ENCODE results near the gene VSNL1.

Gene VSNL1

DNA sequence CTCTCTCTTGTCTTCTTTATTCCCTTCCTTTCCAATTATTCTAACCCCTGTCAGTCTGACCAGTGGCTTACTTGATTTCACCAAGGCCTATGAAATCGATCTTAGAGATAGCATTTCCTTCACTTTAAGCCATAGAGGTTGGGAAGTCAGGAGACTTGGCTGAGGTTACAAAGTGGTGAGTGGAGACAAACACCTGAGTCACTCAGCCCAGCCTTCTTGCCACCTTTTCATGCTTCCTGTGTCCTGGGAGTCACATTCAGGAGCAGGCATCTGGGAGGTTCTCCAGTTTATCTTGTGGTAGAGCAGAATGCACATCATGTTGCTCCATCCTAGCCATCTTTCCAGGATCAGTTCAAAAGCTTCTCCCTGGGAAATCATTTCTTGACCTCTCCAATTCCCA, 59.1 kb downstream of the VSNL1 start:
- no peaks in the 10 kb centered on the region for H3K4me1 ChIP-seq (ENCODE audit: insufficient read depth, low read length, poor library complexity, severe bottlenecking)
- no peaks in the 10 kb centered on the region for H3K36me3 ChIP-seq (ENCODE audit: insufficient read depth, low read length)
- no peak overlapping the region for H2AFZ ChIP-seq (ENCODE audit: low read length)
- no peaks in the 10 kb centered on the region for H3K79me2 ChIP-seq (ENCODE audit: insufficient read depth, low read length)
- TF ChIP-seq, protein P1, sequence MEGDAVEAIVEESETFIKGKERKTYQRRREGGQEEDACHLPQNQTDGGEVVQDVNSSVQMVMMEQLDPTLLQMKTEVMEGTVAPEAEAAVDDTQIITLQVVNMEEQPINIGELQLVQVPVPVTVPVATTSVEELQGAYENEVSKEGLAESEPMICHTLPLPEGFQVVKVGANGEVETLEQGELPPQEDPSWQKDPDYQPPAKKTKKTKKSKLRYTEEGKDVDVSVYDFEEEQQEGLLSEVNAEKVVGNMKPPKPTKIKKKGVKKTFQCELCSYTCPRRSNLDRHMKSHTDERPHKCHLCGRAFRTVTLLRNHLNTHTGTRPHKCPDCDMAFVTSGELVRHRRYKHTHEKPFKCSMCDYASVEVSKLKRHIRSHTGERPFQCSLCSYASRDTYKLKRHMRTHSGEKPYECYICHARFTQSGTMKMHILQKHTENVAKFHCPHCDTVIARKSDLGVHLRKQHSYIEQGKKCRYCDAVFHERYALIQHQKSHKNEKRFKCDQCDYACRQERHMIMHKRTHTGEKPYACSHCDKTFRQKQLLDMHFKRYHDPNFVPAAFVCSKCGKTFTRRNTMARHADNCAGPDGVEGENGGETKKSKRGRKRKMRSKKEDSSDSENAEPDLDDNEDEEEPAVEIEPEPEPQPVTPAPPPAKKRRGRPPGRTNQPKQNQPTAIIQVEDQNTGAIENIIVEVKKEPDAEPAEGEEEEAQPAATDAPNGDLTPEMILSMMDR (conservative IDR thresholded peaks at IDR 0.05; ENCODE audit: low read length) = no peak
- TF ChIP-seq EZH2phosphoT487 (IDR thresholded peaks at IDR 0.05; ENCODE audit: borderline replicate concordance) = no peak
- no peaks in the 10 kb centered on the region for H4K20me1 ChIP-seq (ENCODE audit: insufficient read depth, low read length, poor library complexity, severe bottlenecking)
- H3K9ac ChIP-seq (ENCODE audit: low read depth, low read length, poor library complexity, severe bottlenecking) = no peak overlapping the region
- H3K4me2 ChIP-seq (ENCODE audit: low read depth, low read length, poor library complexity, severe bottlenecking) = no peak overlapping the region
- no peaks in the 10 kb centered on the region for H3K9me2 ChIP-seq (replicated peaks; ENCODE audit: low read depth, low read length)
- no peak overlapping the region for H3K4me3 ChIP-seq (ENCODE audit: low read length, poor library complexity, severe bottlenecking)
- H3F3A ChIP-seq (ENCODE audit: low read depth) = no peaks in the 10 kb centered on the region
- H3K27me3 ChIP-seq (ENCODE audit: insufficient read depth, low read length, poor library complexity, severe bottlenecking) = no peaks in the 10 kb centered on the region
- no peaks in the 10 kb centered on the region for H3K9me3 ChIP-seq (ENCODE audit: insufficient read depth, low read depth, low read length)

DNA sequence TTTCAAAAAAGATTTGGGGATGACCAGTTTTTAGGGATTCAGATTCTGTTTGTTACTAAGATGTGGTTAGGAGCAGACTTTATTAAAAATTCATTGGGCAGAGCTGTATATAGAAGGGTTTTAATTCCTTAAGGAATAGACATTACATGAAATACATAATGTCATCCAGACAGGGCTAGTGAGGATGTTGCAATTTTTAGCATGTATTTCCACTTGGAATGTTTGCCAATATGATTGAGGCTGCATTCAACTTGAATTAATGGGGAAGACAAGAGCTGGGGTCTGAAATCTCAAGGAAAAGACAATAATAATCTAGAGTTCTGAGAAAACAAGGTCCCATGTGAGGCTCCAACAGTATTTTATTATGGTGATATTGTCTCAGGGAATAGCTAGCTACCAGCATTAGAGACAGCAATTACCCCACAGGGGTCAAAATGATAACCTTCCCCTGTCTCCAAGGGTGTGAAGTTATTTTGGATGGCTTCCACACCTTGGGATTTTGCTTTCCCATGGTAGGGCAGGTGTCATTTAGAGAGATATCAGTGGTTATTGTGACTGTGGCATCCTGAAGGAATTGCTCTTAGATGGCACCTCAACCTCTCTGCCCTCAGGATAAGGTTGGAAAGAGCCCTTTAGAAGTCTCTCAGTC, 60.2 kb downstream of the VSNL1 start:
- Histone ChIP-seq H3K27me3 (ENCODE audit: insufficient read depth, low read length, poor library complexity, severe bottlenecking) (no peaks in the 10 kb centered on the region), H3K4me1 (ENCODE audit: insufficient read depth, low read length, poor library complexity, severe bottlenecking) (no peaks in the 10 kb centered on the region), H4K20me1 (ENCODE audit: insufficient read depth, low read length, poor library complexity, severe bottlenecking) (no peaks in the 10 kb centered on the region), H3F3A (ENCODE audit: low read depth) (no peaks in the 10 kb centered on the region), H3K36me3 (ENCODE audit: insufficient read depth, low read length) (no peaks in the 10 kb centered on the region), H3K4me3 (ENCODE audit: low read length, poor library complexity, severe bottlenecking) (no peak overlapping the region), H3K9me3 (ENCODE audit: insufficient read depth, low read depth, low read length) (no peaks in the 10 kb centered on the region), H3K9ac (ENCODE audit: low read depth, low read length, poor library complexity, severe bottlenecking) (no peak overlapping the region), H3K4me2 (ENCODE audit: low read depth, low read length, poor library complexity, severe bottlenecking) (no peak overlapping the region), H3K79me2 (ENCODE audit: insufficient read depth, low read length) (no peaks in the 10 kb centered on the region), H2AFZ (ENCODE audit: low read length) (no peak overlapping the region), H3K9me2 (replicated peaks; ENCODE audit: low read depth, low read length) (no peaks in the 10 kb centered on the region)
- TF ChIP-seq, protein P1 (conservative IDR thresholded peaks at IDR 0.05; ENCODE audit: low read length) = no peak
- no peak for TF ChIP-seq EZH2phosphoT487 (IDR thresholded peaks at IDR 0.05; ENCODE audit: borderline replicate concordance)

DNA sequence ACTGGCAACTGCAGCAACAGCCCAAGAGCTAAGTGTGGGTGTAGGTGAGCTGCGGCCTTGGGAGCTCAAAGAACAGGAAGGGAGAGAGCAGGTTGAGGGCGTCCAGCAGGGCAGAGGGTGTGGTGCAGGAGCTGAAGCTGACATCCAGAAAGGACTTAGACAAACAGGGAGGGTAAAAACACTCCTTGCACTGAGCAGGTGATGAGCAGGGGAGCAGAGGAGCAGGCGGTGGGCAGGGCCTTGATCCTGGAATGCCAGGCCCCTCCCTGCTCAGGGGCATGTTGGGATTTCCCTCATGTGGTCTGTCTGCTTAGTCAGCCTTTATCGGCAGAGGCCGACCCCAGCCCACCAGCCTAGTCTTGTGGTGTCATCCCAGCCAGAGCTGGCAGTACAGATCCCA, 63.6 kb downstream of the VSNL1 start:
- Histone ChIP-seq H3K9ac (ENCODE audit: low read depth, low read length, poor library complexity, severe bottlenecking) (no peak overlapping the region), H3K4me2 (ENCODE audit: low read depth, low read length, poor library complexity, severe bottlenecking) (no peak overlapping the region), H3F3A (ENCODE audit: low read depth) (no peaks in the 10 kb centered on the region), H3K27me3 (ENCODE audit: insufficient read depth, low read length, poor library complexity, severe bottlenecking) (no peaks in the 10 kb centered on the region), H3K36me3 (ENCODE audit: insufficient read depth, low read length) (no peaks in the 10 kb centered on the region), H2AFZ (ENCODE audit: low read length) (no peak overlapping the region), H3K4me3 (ENCODE audit: low read length, poor library complexity, severe bottlenecking) (no peak overlapping the region), H3K9me3 (ENCODE audit: insufficient read depth, low read depth, low read length) (no peaks in the 10 kb centered on the region), H3K4me1 (ENCODE audit: insufficient read depth, low read length, poor library complexity, severe bottlenecking) (no peaks in the 10 kb centered on the region), H4K20me1 (ENCODE audit: insufficient read depth, low read length, poor library complexity, severe bottlenecking) (no peaks in the 10 kb centered on the region), H3K9me2 (replicated peaks; ENCODE audit: low read depth, low read length) (no peaks in the 10 kb centered on the region), H3K79me2 (ENCODE audit: insufficient read depth, low read length) (no peaks in the 10 kb centered on the region)
- TF ChIP-seq EZH2phosphoT487 (IDR thresholded peaks at IDR 0.05; ENCODE audit: borderline replicate concordance) = no peak
- TF ChIP-seq, protein P1 (conservative IDR thresholded peaks at IDR 0.05; ENCODE audit: low read length) = no peak

Measured in Loucy (cell line).